HL-60 (cell line): ENCODE measurements around the gene CYSLTR2.

Experiments used
- DNase-seq, 2 experiments: peaks; one replicate each; pipeline ENCODE4 v3.0.0-alpha.2; 2010 to 2020; ENCODE audit warnings: low read depth in 1 of 2, low spot score in 1 of 2
- H3K27ac ChIP-seq: fragments of 250-450 bp; sonication (Bioruptor Pico); replicated peaks from 2 replicates; pipeline ENCODE4 v1.5.1; 2020; ENCODE audit warnings: mild to moderate bottlenecking, moderate library complexity
- H3K27me3 ChIP-seq: fragments of 250-450 bp; sonication (Bioruptor Pico); 2 replicates; pipeline ENCODE4 v1.5.1; 2021; ENCODE audit warnings: mild to moderate bottlenecking, moderate library complexity; ENCODE audit not compliant: insufficient read depth, poor library complexity, severe bottlenecking
- H3K4me3 ChIP-seq: replicated peaks from 2 replicates; pipeline ENCODE4 v1.5.1; 2011; ENCODE audit warnings: mild to moderate bottlenecking, control low read depth, low read length; ENCODE audit not compliant: insufficient read depth
- CTCF ChIP-seq: IDR thresholded peaks from one replicate; pipeline ENCODE4 v1.5.1; 2011; ENCODE audit warnings: low read length, control low read depth, inconsistent platforms; ENCODE audit not compliant: insufficient read depth
- GABPA ChIP-seq: IDR thresholded peaks from 2 replicates; pipeline ENCODE4 v1.6.1; 2012; ENCODE audit warnings: low read depth
- POLR2AphosphoS5 ChIP-seq: IDR thresholded peaks from 2 replicates; pipeline ENCODE4 v1.6.1; 2012; ENCODE audit warnings: low read depth
- SPI1 ChIP-seq: IDR thresholded peaks from 2 replicates; pipeline ENCODE4 v1.6.1; 2012; ENCODE audit warnings: low read depth, mild to moderate bottlenecking, borderline replicate concordance
- TF ChIP-seq, protein P1 (sequence below): IDR thresholded peaks from 2 replicates; pipeline ENCODE4 v1.6.1; 2012; ENCODE audit warnings: low read depth; ENCODE audit not compliant: insufficient replicate concordance

The CYSLTR2 gene

DNA sequence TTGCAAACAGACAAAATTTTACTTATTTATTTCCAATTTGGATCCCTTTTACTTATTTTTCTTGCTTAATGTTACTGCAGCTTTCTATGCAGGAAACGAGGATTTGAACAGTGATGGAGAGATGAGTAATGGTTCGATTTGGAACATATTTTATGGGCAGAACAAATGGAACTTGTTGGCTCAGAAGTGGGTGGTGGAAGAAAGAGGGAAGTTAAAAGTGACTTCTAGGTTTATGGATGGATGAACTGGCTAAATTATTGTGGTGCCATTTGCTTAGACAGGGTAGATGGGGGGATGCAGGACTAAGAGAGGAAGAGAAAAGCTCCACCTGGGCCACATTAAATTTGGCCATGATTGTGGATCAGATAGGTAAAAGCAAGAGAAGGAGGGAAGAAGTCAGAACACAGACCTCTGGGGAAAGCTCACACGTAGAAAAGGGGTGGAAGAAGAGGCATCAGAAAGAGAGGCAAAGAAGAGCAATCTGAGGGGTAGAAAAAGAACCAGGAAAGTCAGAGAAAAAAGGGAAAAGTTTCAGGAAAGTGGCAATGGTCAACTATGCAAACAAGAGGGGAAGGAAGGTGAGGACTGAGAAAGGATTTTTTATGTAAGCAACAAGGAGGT is 768 bp upstream of the CYSLTR2 start:
- DNase-seq, result no peak
- Histone ChIP-seq H3K27ac (peak overlapping the region; percentile 48), H3K27me3 (no peaks in the 10 kb centered on the region), H3K4me3 (no peak overlapping the region)
- TF ChIP-seq CTCF (no peak), SPI1 (no peak), POLR2AphosphoS5 (no peak), GABPA (no peak)
- TF ChIP-seq, protein P1, sequence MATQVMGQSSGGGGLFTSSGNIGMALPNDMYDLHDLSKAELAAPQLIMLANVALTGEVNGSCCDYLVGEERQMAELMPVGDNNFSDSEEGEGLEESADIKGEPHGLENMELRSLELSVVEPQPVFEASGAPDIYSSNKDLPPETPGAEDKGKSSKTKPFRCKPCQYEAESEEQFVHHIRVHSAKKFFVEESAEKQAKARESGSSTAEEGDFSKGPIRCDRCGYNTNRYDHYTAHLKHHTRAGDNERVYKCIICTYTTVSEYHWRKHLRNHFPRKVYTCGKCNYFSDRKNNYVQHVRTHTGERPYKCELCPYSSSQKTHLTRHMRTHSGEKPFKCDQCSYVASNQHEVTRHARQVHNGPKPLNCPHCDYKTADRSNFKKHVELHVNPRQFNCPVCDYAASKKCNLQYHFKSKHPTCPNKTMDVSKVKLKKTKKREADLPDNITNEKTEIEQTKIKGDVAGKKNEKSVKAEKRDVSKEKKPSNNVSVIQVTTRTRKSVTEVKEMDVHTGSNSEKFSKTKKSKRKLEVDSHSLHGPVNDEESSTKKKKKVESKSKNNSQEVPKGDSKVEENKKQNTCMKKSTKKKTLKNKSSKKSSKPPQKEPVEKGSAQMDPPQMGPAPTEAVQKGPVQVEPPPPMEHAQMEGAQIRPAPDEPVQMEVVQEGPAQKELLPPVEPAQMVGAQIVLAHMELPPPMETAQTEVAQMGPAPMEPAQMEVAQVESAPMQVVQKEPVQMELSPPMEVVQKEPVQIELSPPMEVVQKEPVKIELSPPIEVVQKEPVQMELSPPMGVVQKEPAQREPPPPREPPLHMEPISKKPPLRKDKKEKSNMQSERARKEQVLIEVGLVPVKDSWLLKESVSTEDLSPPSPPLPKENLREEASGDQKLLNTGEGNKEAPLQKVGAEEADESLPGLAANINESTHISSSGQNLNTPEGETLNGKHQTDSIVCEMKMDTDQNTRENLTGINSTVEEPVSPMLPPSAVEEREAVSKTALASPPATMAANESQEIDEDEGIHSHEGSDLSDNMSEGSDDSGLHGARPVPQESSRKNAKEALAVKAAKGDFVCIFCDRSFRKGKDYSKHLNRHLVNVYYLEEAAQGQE, result no peak

GRCh38 chr13:48654511-48654910 is 782 bp downstream of the CYSLTR2 start:
- Histone ChIP-seq H3K27ac (no peak overlapping the region), H3K27me3 (no peaks in the 10 kb centered on the region), H3K4me3 (no peak overlapping the region)
- TF ChIP-seq, protein P1, result no peak
- no peak for TF ChIP-seq CTCF
- TF ChIP-seq POLR2AphosphoS5, result no peak
- TF ChIP-seq SPI1, result no peak
- TF ChIP-seq GABPA, result no peak
- DNase-seq, result no peak

GRCh38 chr13:48655291-48655690 is 1.6 kb downstream of the CYSLTR2 start:
- no peak overlapping the region for H3K27ac ChIP-seq
- TF ChIP-seq GABPA (no peak), POLR2AphosphoS5 (no peak), CTCF (no peak), SPI1 (no peak)
- TF ChIP-seq, protein P1, result no peak
- no peak overlapping the region for H3K4me3 ChIP-seq
- H3K27me3 ChIP-seq, result no peaks in the 10 kb centered on the region
- no peak for DNase-seq
